Measurements from ENCODE around the gene ILDR1. TPM values are rescaled to one million over a fixed set of nuclear protein-coding genes. Genes with fewer than 3 reads are reported as not detected.

Gene ILDR1
- total RNA-seq = not detected
- polyA plus RNA-seq = under 1 TPM in 1 of 2 donors, not detected in 1; 0.28 TPM
- long read RNA-seq, donor 1 = 0 reads
- long read RNA-seq, donor 2 = 0 reads

DNA sequence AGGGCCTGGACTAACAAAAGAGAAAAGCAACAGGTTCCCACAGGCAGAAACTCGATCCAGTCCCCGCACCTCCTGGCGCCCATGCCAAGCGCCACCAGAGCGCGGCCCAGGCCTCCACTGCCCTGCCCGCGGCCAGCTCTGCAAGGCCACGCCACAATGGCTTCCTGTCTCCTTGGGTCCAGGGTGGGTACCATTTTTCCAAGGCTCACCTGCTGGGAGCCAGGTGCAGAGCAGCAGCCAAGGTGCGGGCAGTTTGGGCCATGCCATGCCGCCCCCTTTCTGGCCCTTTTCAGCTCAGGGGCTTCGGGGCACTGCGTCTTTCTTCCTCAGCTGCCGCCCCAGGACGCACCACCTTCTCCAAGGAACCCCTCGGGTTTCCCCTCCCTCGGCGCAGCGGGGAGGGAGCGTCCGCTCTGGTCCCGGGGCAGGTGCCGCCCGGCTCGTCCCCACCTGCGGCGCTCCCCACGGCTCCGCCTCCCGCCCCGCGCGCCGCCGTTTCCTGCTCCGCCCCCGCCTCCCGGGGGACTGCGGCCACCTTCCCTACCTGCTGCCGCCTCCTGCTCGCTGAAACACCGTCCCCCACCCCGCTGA, at the start of gene ILDR1:
Gene ILDR1 (minus strand): TSS at position 437 of the 591 bp plus-strand sequence. CDS start 170 bp downstream, at position 267.
- ATAC-seq (ENCODE audit: low FRiP score) (no peak), DNase-seq (no peak)
- no peaks in the 10 kb centered on the region for H3K27me3 ChIP-seq (ENCODE audit: control insufficient read depth in 1 of 2, insufficient read depth in 2 of 2, low read length in 1 of 2)
- no peaks in the 10 kb centered on the region for H3K4me1 ChIP-seq (ENCODE audit: control insufficient read depth in 1 of 2, insufficient read depth in 2 of 2, low read length in 2 of 2)
- H3K27ac ChIP-seq (ENCODE audit: low read depth in 1 of 2, low read length in 2 of 2) = no peak within 1 kb of the TSS
- H3K36me3 ChIP-seq (ENCODE audit: control insufficient read depth in 1 of 2, insufficient read depth in 2 of 2, low read length in 1 of 2) = no peaks in the 10 kb centered on the region
- no peak within 1 kb of the TSS for H3K4me3 ChIP-seq (ENCODE audit: low read length in 2 of 2)
- intact Hi-C loops (cut with DNase I) = no loop called here
- H3K9me3 ChIP-seq (ENCODE audit: control insufficient read depth, low read length) = peaks cover 1% of the 10 kb centered on the region
- 7% methylated on average over 43 of the region's 43 CpGs for WGBS, 2 donors

GRCh38 chr3:122067588-122068240, 45.7 kb upstream of the ILDR1 start:
- DNase-seq (no peak), ATAC-seq (ENCODE audit: low FRiP score) (no peak)
- Histone ChIP-seq H3K27me3 (ENCODE audit: control insufficient read depth in 1 of 2, insufficient read depth in 2 of 2, low read length in 1 of 2) (peaks cover 0 to 2% of the 10 kb centered on the region in 2 donors), H3K9me3 (ENCODE audit: control insufficient read depth, low read length) (no peaks in the 10 kb centered on the region), H3K4me1 (ENCODE audit: control insufficient read depth in 1 of 2, insufficient read depth in 2 of 2, low read length in 2 of 2) (no peaks in the 10 kb centered on the region), H3K4me3 (ENCODE audit: low read length in 2 of 2) (no peak overlapping the region), H3K36me3 (ENCODE audit: control insufficient read depth in 1 of 2, insufficient read depth in 2 of 2, low read length in 1 of 2) (no peaks in the 10 kb centered on the region), H3K27ac (ENCODE audit: low read depth in 1 of 2, low read length in 2 of 2) (no peak overlapping the region)
- intact Hi-C loops (cut with DNase I) = no loop called here
- WGBS, 2 donors = 53 to 58% methylated on average over 2 of the region's 2 CpGs

GRCh38 chr3:122067214-122067550, 45.1 kb upstream of the ILDR1 start:
- Histone ChIP-seq H3K27me3 (ENCODE audit: control insufficient read depth in 1 of 2, insufficient read depth in 2 of 2, low read length in 1 of 2) (peaks cover 0 to 2% of the 10 kb centered on the region in 2 donors), H3K9me3 (ENCODE audit: control insufficient read depth, low read length) (no peaks in the 10 kb centered on the region), H3K36me3 (ENCODE audit: control insufficient read depth in 1 of 2, insufficient read depth in 2 of 2, low read length in 1 of 2) (no peaks in the 10 kb centered on the region), H3K4me1 (ENCODE audit: control insufficient read depth in 1 of 2, insufficient read depth in 2 of 2, low read length in 2 of 2) (no peaks in the 10 kb centered on the region), H3K4me3 (ENCODE audit: low read length in 2 of 2) (no peak overlapping the region), H3K27ac (ENCODE audit: low read depth in 1 of 2, low read length in 2 of 2) (no peak overlapping the region)
- DNase-seq (no peak), ATAC-seq (ENCODE audit: low FRiP score) (no peak)
- WGBS, 2 donors = 67 to 80% methylated on average over 5 of the region's 5 CpGs
- intact Hi-C loops (cut with DNase I) = no loop called here

DNA sequence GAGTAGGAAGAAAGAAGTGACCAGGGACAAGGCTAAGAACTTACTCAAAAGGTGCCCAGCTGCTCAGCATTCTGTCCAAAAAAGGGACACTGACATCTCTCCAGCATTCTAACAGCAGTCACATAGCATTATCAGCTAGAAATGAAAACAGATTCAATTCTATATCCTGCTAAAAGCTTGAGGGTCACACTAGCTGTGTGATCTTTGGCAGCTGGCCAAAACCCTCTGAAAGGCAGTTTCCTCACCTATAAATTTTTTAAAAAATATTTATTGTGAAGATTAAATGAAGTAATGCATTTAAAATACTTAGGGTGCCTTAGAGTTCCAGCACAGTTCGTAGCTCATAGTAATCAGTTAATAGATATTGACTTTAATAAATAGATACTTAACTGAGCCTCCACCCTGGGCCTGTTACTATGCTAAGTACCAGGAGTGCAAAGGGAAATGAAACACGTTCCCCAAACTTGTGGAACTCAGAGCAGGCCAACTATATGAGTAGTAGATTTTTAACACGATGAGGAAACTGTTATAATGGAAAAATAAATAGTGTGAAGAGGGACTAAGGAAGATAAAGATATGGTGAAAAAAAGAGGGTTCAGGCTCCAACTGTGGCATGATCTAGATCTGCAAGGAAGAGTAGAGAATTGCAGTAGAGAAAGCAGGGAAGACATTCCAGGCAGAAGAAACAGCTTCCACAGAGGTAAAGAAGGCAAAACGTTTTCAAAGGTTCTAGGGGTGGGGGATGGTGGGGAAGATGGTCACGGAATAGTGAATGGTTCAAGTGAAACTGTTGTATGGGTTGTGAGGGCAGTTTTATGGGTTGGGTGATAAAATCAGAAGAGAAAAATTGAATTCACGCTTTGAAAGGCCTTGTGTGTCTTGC, 44.5 kb upstream of the ILDR1 start:
- Histone ChIP-seq H3K27me3 (ENCODE audit: control insufficient read depth in 1 of 2, insufficient read depth in 2 of 2, low read length in 1 of 2) (peaks cover 0 to 2% of the 10 kb centered on the region in 2 donors), H3K4me3 (ENCODE audit: low read length in 2 of 2) (no peak overlapping the region), H3K36me3 (ENCODE audit: control insufficient read depth in 1 of 2, insufficient read depth in 2 of 2, low read length in 1 of 2) (no peaks in the 10 kb centered on the region), H3K4me1 (ENCODE audit: control insufficient read depth in 1 of 2, insufficient read depth in 2 of 2, low read length in 2 of 2) (no peaks in the 10 kb centered on the region), H3K27ac (ENCODE audit: low read depth in 1 of 2, low read length in 2 of 2) (no peak overlapping the region), H3K9me3 (ENCODE audit: control insufficient read depth, low read length) (no peaks in the 10 kb centered on the region)
- intact Hi-C loops (cut with DNase I) = no loop called here
- ATAC-seq (ENCODE audit: low FRiP score) = no peak
- DNase-seq = no peak
- 47 to 48% methylated on average over 6 of the region's 6 CpGs for WGBS, 2 donors

DNA sequence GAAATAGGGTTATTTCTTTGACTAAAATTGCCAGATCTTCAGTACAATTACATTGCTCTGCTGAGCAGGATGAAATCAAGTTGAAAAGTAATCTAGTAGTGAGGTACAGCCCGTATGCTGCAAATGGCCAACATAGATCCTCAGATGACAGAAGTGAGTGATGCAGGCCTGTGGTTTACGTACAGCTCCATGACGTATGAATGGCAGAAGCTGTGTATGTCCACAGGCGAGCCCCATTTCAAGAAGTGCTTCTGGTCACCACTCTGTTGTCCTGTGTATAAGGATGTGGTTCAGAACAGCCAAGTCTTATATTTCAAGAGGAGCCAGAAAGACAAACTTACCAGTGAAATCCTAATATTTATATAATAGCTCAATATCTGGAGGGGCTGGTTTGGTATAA, 42.3 kb upstream of the ILDR1 start:
- Histone ChIP-seq H3K36me3 (ENCODE audit: control insufficient read depth in 1 of 2, insufficient read depth in 2 of 2, low read length in 1 of 2) (no peaks in the 10 kb centered on the region), H3K27me3 (ENCODE audit: control insufficient read depth in 1 of 2, insufficient read depth in 2 of 2, low read length in 1 of 2) (peaks cover 0 to 2% of the 10 kb centered on the region in 2 donors), H3K27ac (ENCODE audit: low read depth in 1 of 2, low read length in 2 of 2) (no peak overlapping the region), H3K4me3 (ENCODE audit: low read length in 2 of 2) (no peak overlapping the region), H3K9me3 (ENCODE audit: control insufficient read depth, low read length) (no peaks in the 10 kb centered on the region), H3K4me1 (ENCODE audit: control insufficient read depth in 1 of 2, insufficient read depth in 2 of 2, low read length in 2 of 2) (no peaks in the 10 kb centered on the region)
- intact Hi-C loops (cut with DNase I) = no loop called here
- ATAC-seq (ENCODE audit: low FRiP score) (no peak), DNase-seq (no peak)
- 68 to 73% methylated on average over 4 of the region's 4 CpGs for WGBS, 2 donors

GRCh38 chr3:122063908-122064307, 41.9 kb upstream of the ILDR1 start:
- no peaks in the 10 kb centered on the region for H3K36me3 ChIP-seq (ENCODE audit: control insufficient read depth in 1 of 2, insufficient read depth in 2 of 2, low read length in 1 of 2)
- 56 to 61% methylated on average over 1 of the region's 1 CpG for WGBS, 2 donors
- no peak overlapping the region for H3K4me3 ChIP-seq (ENCODE audit: low read length in 2 of 2)
- peaks cover 0 to 2% of the 10 kb centered on the region in 2 donors for H3K27me3 ChIP-seq (ENCODE audit: control insufficient read depth in 1 of 2, insufficient read depth in 2 of 2, low read length in 1 of 2)
- no peaks in the 10 kb centered on the region for H3K9me3 ChIP-seq (ENCODE audit: control insufficient read depth, low read length)
- no peak for ATAC-seq (ENCODE audit: low FRiP score)
- no peak overlapping the region for H3K27ac ChIP-seq (ENCODE audit: low read depth in 1 of 2, low read length in 2 of 2)
- H3K4me1 ChIP-seq (ENCODE audit: control insufficient read depth in 1 of 2, insufficient read depth in 2 of 2, low read length in 2 of 2) = no peaks in the 10 kb centered on the region
- intact Hi-C loops (cut with DNase I) = no loop called here
- no peak for DNase-seq

DNA sequence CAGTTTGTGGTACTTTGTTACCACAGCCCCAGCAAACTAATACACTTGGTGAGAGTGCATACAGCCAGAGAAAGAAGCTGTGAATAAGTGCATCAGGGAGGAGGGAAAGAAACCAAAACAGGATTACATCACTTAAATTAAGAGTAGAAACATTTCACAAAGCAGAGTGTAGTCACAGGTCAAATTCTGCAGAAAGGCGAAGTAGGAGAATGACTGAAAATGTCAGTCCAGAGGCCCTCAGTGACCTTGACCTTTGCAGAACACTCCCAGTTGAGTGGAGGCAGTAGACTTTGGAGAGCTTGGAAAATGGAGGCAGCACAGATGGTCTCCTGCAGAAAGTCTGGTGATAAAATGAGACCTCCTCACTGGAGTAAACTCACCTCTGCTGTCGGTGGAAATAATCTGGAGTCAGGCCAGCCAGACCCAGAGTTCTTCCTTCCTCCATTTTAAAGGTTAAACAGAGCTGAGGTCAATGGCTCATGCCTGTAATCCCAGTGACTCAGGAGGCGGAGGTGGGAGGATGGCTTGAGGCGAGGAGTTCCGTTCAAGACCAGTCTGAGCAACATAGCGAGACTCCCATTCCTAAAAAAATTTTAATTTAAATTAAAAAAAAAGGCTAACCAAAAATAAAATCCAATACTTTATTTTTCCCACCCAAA, 38.1 kb upstream of the ILDR1 start:
- Histone ChIP-seq H3K4me3 (ENCODE audit: low read length in 2 of 2) (no peak overlapping the region), H3K27me3 (ENCODE audit: control insufficient read depth in 1 of 2, insufficient read depth in 2 of 2, low read length in 1 of 2) (no peaks in the 10 kb centered on the region), H3K27ac (ENCODE audit: low read depth in 1 of 2, low read length in 2 of 2) (no peak overlapping the region), H3K9me3 (ENCODE audit: control insufficient read depth, low read length) (no peaks in the 10 kb centered on the region), H3K36me3 (ENCODE audit: control insufficient read depth in 1 of 2, insufficient read depth in 2 of 2, low read length in 1 of 2) (no peaks in the 10 kb centered on the region), H3K4me1 (ENCODE audit: control insufficient read depth in 1 of 2, insufficient read depth in 2 of 2, low read length in 2 of 2) (no peaks in the 10 kb centered on the region)
- no peak for ATAC-seq (ENCODE audit: low FRiP score)
- no peak for DNase-seq
- intact Hi-C loops (cut with DNase I) = no loop called here
- WGBS, 2 donors = 87 to 89% methylated on average over 6 of the region's 6 CpGs

- H3K27me3 ChIP-seq (ENCODE audit: control insufficient read depth in 1 of 2, insufficient read depth in 2 of 2, low read length in 1 of 2) = no peaks in the 10 kb centered on the region
- no peaks in the 10 kb centered on the region for H3K36me3 ChIP-seq (ENCODE audit: control insufficient read depth in 1 of 2, insufficient read depth in 2 of 2, low read length in 1 of 2)
- 76% methylated on average over 1 of the region's 1 CpG for WGBS, 2 donors
- no peak overlapping the region for H3K4me3 ChIP-seq (ENCODE audit: low read length in 2 of 2)
- DNase-seq = no peak
- H3K4me1 ChIP-seq (ENCODE audit: control insufficient read depth in 1 of 2, insufficient read depth in 2 of 2, low read length in 2 of 2) = no peaks in the 10 kb centered on the region
- no peak overlapping the region for H3K27ac ChIP-seq (ENCODE audit: low read depth in 1 of 2, low read length in 2 of 2)
- ATAC-seq (ENCODE audit: low FRiP score) = no peak
- intact Hi-C loops (cut with DNase I) = no loop called here
- H3K9me3 ChIP-seq (ENCODE audit: control insufficient read depth, low read length) = no peaks in the 10 kb centered on the region
Measured at GRCh38 chr3:122058294-122058693, 36.2 kb upstream of the ILDR1 start.

Data from aorta (tissue), 5 donors.